ENCODE measurements around the gene ZBED2.

Gene ZBED2

GRCh38 chr3:111603679-111604078 is 8.5 kb upstream of the ZBED2 start:
- peak; percentile 29 for DNase-seq (ENCODE audit: low spot score)

DNA sequence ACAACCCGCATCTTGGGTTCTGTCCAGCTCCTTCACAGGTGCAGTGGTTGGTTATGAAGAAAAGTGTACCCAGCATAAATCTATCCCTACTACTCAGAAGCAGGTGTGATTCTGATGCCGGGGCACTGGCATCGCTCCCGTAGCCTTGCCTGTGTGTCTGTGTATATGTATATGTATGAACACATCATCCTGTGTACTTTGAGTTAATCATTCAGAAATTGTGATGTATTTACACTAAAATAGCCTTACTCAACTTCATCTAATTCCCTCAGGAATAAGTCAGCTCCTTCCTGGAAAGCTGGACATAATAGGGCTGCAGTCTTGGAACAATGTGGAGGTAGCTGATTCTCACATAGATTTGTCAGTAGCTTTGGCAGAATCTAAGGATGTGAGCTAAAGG is 6.7 kb upstream of the ZBED2 start:
- DNase-seq (ENCODE audit: low spot score) = no peak

DNA sequence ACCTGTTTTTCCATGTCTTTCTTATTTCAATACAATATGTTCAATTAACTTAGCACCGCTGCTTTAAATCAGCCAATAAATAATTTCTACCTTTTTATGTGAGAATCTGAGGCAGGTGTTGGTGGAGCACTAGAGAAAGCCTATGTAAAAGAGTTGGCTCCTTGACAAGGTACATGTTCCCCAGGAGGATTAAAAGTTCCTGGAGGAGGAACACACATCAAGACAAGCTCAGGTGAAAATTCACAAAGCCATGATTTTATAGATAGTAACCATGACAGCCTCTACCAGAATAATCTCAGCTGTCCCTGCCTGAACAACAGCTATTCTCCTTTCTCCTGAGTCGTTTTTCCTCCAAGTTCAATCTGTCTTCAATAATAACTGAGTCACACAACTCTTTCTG is 3.4 kb upstream of the ZBED2 start:
- DNase-seq (ENCODE audit: low spot score) = no peak

GRCh38 chr3:111598139-111598538 is 3.0 kb upstream of the ZBED2 start:
- DNase-seq (ENCODE audit: low spot score) = no peak

- DNase-seq (ENCODE audit: low spot score) = no peak
Measured at GRCh38 chr3:111596328-111596727, 1.2 kb upstream of the ZBED2 start.

- no peak for DNase-seq (ENCODE audit: low spot score)
Measured at GRCh38 chr3:111594781-111595180, 365 bp downstream of the ZBED2 start.

DNA sequence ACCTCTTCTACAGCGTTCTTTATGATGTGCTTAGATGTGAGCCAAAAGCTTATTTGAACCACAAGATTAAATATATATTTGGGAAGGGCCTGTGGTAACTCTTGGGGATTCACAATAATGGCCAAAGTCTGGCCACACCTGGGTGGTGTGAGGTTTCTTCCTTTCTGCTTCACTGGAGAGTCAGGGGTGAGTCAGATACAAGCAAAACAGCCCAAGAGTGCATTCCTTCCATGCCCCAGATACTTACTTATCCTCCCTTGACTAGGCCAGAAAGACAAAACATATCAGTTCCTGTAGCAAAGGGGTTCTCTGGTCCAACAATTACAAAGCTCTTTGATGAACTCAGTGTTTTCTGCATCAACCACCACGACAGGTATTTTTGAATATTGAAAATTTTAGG is 941 bp downstream of the ZBED2 start:
- DNase-seq (ENCODE audit: low spot score) = peak; percentile 27

- no peak for DNase-seq (ENCODE audit: low spot score)
Measured at GRCh38 chr3:111593666-111594065, 1.5 kb downstream of the ZBED2 start.

GRCh38 chr3:111592936-111593335 is 2.2 kb downstream of the ZBED2 start:
- no peak for DNase-seq (ENCODE audit: low spot score)

DNA sequence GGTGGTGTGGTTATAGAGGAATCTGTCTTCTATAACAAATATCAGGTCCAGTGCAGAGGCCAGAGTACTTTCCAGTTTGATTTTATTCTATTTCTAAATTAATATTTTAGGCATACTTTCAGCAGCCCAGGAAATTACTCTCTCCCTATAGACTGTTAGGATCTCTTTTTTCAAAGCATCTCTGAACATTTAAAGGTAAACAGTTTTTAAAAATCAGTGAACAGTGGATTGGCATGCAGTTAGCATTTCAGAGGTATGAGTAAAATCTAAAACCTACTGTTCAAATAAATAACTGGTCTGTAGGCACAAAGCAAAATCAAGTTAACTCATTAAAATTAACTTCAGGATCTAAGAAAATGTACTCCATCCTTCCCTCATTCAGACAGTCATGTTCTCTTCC is 3.0 kb downstream of the ZBED2 start:
- DNase-seq (ENCODE audit: low spot score) = no peak

DNA sequence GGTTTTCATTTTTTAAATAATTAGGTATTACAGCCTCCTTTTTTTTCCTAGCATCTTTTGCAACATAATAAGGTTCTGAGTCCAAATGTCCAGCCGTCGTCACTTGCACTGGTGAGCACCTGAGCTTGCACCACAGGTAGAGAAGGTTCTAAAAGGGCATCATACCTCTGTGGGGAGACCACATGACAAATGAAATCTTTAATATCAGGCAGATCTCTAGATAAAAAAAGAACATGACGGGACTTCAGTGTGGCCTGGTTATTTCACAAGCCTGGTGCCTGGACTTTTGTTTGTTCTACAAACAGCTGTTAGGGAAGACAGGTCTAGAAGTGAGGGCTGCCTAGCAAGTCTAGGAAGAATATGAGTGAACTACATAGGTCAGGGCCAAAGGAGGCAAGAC is 3.6 kb downstream of the ZBED2 start:
- DNase-seq (ENCODE audit: low spot score) = no peak

DNA sequence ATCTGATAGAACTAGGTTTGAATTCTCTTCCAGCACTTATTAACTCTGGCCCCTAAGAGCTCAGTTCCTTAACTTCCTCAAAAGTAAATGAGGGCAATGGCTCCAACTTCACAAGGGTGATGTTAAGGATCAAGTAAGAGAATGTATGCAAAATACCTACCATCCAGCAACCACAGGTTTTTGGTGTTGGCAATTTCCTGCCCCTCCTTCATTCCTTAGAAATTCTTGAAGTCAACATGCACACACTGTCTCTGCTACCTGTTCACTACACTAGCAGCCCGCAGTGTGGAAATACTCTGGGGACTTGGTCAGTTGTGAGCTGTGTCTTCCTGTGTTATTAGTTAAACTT is 5.0 kb downstream of the ZBED2 start:
- DNase-seq (ENCODE audit: low spot score) = no peak

DNA sequence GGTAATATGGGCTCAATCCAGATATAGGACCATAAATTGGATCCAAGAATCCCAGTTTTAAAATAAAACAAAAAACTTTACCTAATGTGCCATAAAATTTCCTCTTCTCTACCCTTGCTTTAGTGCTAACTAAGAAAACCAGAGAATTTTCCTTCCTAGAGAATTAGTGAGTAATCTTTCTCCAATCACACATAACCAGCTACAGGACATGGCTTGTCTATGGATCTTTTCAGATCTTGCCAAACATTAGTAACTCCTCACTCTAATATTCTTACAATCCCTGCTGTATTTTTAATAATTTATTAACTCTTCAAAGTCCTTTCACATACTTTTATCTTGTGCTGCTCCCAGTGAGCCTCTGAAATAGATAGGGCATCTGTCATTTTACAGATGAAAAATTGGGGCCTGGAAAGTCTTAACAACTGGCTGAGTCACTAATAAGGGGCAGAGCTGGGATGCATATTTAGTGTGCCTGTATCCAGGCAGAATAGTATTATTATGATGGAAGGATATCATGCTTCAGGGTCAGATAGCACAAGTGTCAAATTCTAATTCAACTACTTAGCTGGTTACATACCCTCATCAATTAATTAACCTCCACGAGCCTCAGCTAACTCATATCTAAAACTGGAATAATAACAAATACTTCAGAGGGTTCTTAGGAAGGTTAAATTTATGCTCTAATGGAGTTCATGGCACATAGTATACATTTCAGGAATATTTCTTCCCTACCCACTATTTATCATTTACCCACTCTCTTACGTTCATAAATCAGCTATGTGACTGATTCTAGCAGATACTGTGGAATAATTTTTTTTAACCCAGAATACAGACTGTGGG is 5.6 kb downstream of the ZBED2 start:
- DNase-seq (ENCODE audit: low spot score) = no peak

GRCh38 chr3:111588527-111588926 is 6.6 kb downstream of the ZBED2 start:
- DNase-seq (ENCODE audit: low spot score) = no peak

GRCh38 chr3:111585217-111585616 is 9.9 kb downstream of the ZBED2 start:
- DNase-seq (ENCODE audit: low spot score) = no peak

DNA sequence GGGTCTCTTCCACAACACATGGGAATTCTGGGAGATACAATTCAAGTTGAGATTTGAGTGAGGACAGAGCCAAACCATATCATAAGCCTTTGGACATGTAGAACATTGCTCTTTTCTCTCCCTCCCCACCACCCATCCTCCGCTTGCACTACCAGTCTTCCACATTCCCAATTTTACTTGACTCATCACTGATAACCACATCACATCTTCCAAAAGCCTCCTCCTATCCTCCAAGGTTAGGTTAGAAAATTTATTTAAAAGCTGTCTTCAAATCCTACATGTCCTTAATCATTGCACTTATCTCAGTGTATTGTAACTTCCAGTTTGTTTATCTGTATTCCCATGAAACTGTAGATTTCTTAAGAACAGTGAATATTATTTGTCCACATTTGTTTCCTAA is 10.4 kb downstream of the ZBED2 start:
- no peak for DNase-seq (ENCODE audit: low spot score)

GRCh38 chr3:111582120-111582474 is 13.0 kb downstream of the ZBED2 start:
- no peak for DNase-seq (ENCODE audit: low spot score)

DNA sequence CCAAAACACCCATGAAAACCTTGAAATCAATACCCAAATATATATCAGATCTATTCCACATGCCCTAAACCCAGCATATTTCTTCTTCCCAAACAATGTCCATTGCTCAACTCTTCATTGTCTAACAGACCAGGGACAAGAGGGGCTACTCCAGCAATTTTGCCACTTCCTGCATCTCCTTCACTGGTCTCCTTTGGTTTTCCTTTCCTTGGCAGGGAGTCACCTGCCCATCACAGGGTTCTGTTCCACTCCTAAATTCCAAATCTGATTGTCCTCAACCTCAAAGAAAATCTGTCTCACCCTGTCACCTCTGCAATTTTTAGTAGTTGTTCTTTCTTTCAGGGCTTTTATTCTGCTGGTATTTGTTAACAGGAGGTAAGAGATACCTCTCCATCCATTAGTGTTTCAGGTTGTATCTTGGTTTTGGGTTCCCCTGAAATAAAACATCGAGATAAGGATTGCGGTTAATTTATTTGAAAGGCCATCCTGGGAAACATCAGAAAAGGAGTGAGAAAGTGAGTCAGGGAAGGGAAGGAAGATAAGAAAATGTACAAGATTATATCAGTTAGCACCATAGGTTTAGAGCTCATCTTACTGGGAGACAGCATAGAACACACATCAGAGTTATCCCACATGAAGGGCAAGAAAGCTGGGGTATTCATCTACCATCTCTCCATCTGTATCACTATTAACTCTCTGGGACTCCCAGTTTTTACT is 13.6 kb downstream of the ZBED2 start:
- DNase-seq (ENCODE audit: low spot score) = no peak

GRCh38 chr3:111579495-111579894 is 15.7 kb downstream of the ZBED2 start:
- DNase-seq (ENCODE audit: low spot score) = no peak

- DNase-seq (ENCODE audit: low spot score) = no peak
Measured at GRCh38 chr3:111578867-111579266, 16.3 kb downstream of the ZBED2 start.

DNA sequence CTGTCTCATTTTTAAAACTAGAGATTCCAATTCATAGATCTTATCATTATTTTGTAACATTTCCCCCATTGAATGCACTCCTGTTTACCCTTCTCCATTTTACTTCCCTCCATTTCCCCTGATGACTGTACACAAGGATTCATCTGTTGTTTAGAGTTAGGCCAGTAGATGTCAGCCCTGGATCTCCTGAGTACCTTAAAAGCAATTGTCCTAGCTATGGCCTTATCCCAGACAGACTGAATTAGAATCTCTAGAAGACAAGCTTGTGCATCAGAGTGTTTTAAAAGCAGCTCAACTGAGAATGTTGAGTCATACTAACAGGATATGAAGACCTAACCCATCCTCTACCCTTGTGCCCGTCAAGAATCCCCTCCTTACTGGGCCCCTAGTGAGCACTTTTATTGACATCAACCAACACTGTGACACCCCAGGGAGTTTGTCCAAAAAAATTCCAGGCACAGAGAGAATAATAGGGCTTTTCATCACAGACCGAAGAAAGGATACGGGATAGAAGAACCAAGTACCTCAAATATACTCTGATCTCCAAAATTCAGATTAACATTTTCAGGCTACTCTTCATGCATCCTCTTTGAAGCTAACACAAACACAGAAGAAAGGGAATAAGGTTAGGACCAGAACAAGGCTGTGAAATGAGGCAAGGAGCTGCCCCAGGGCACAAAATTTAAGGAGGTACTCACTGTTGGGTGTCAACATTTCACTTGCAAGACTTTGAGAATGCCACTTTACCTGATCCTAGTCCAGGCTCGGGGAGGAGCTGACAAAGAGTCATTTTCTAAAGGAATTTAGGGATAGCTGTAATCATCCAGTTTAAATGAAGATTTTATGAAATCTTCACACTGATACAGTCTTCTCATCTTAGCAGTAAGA is 17.1 kb downstream of the ZBED2 start:
- peak; percentile 47 for DNase-seq (ENCODE audit: low spot score)

GRCh38 chr3:111577113-111577512 is 18.0 kb downstream of the ZBED2 start:
- no peak for DNase-seq (ENCODE audit: low spot score)

Measured in germinal center (tissue), 1 donor.